Uterus (tissue), 2 donors: ENCODE data around the gene ZNF827.

ENCODE experiments used
- POLR2A ChIP-seq, 2 donors: fragments of 450-650 bp; IDR thresholded peaks; one replicate each; pipeline ENCODE4 v1.6.1; 2016; ENCODE audit warnings: antibody characterized with exemption in 2 of 2, mild to moderate bottlenecking in 1 of 2, moderate library complexity in 1 of 2
- TF ChIP-seq, protein P1 (sequence below), 4 experiments: fragments of 200-600 bp in 2 of 4; fragments of 450-650 bp in 2 of 4; sonication (generic) in 2 of 4; IDR thresholded peaks; one replicate each; pipeline ENCODE4 v1.5.1; 2016 to 2019; ENCODE audit warnings: antibody characterized with exemption in 4 of 4, mild to moderate bottlenecking in 2 of 4, moderate library complexity in 1 of 4

DNA sequence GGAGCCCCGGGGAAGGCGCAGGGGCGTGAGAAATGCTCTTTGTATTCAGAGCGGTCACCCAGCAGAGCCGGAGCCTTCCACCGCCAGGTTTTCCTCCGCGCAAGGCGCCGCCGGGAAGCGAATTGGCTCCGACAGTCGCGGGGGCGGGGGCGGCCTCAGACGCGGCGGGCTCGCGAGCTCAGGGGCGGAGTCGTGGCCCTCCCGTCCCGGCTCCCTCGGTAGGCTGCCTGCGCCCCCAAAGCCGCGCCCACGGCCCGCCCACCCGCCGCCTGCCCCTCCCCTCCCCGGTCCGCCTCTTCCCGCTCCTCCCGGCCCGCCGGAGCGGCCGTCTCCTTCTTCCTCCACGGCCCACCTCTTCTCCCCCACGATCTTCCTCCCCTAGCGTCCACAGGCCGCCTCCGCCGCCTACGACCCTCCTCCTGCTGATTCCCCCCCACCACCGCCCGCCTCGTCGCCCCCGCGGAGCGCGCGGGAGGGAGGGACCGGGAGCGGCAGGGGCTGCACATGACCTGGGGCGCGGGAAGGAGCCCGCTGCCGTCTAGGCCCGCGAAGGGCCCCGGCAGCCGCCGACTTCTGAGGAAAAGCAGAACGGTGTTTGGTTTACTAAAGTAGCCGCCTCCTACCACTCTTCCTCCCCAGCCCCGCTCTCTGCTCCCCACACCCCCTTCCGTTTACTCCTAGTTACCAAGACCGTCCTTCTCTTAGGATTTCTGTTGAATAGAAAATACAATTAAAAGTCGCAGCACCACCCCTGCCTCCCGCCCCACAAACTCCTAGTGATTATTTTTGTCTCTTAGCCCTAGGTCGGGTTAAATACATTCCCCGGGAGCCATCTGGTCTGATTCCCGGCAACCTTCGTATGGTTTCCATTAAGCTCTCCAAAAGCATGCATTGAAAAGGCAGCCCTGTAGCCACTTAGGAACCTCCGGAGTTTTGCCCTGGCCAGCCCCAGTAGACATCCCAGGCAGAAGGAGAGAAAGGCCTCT lies 205.4 kb downstream of the ZNF827 start:
- TF ChIP-seq, protein P1, sequence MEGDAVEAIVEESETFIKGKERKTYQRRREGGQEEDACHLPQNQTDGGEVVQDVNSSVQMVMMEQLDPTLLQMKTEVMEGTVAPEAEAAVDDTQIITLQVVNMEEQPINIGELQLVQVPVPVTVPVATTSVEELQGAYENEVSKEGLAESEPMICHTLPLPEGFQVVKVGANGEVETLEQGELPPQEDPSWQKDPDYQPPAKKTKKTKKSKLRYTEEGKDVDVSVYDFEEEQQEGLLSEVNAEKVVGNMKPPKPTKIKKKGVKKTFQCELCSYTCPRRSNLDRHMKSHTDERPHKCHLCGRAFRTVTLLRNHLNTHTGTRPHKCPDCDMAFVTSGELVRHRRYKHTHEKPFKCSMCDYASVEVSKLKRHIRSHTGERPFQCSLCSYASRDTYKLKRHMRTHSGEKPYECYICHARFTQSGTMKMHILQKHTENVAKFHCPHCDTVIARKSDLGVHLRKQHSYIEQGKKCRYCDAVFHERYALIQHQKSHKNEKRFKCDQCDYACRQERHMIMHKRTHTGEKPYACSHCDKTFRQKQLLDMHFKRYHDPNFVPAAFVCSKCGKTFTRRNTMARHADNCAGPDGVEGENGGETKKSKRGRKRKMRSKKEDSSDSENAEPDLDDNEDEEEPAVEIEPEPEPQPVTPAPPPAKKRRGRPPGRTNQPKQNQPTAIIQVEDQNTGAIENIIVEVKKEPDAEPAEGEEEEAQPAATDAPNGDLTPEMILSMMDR (IDR thresholded peaks at IDR 0.05) = peak in 2 of 4 experiments; percentile 9 to 20
- peak; percentile 72 to 95 for TF ChIP-seq POLR2A (IDR thresholded peaks at IDR 0.05)
